Measurements from ENCODE around the gene ACYP2.

DNA sequence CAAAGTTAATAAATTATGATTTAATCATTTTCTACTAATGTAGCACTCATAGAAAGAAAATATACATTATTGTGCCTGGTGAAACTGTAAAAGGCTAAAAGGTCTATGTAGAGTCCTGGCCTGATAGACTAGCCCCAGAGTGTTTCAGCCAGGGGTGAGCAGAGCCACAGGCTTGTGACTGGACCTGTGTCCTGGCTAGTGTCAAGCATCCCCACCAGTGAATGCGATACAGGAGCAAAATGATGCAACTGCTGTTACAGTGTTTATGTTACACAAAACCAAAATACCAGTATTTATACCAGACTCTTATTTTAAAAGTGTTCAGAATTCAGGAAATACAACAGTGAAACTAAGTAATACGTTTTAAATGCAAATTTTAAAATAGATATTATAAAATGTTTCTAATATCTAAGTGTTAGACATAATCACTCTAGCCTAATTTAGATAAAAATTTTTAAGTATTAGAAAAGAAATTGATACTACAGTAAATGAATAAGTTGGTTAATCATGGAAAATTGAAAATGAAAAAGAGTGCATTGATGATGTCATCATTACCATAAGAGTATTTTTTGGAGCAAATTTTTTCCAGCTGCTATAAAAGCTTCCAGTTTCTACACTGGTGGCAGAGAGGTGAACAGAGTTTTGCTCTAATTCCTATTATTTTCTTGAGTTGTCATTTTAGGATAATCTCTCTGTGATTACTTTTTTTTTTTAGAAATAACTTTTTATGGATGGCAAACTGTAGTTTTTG is 146.8 kb downstream of the ACYP2 start:
- no peak for TF ChIP-seq POLR2A (IDR thresholded peaks at IDR 0.05)
- TF ChIP-seq, protein P1, sequence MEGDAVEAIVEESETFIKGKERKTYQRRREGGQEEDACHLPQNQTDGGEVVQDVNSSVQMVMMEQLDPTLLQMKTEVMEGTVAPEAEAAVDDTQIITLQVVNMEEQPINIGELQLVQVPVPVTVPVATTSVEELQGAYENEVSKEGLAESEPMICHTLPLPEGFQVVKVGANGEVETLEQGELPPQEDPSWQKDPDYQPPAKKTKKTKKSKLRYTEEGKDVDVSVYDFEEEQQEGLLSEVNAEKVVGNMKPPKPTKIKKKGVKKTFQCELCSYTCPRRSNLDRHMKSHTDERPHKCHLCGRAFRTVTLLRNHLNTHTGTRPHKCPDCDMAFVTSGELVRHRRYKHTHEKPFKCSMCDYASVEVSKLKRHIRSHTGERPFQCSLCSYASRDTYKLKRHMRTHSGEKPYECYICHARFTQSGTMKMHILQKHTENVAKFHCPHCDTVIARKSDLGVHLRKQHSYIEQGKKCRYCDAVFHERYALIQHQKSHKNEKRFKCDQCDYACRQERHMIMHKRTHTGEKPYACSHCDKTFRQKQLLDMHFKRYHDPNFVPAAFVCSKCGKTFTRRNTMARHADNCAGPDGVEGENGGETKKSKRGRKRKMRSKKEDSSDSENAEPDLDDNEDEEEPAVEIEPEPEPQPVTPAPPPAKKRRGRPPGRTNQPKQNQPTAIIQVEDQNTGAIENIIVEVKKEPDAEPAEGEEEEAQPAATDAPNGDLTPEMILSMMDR (IDR thresholded peaks at IDR 0.05) = no peak

Measured in esophagus squamous epithelium (tissue), 4 donors.